Thymus (tissue), 11 donors: ENCODE measurements around the gene KCNQ1. TPM values are rescaled to one million over a fixed set of nuclear protein-coding genes. Genes with fewer than 3 reads are reported as not detected.

ENCODE experiments used
- DNase-seq, 9 donors: peaks; one replicate each; pipeline ENCODE4 v3.0.0-alpha.2; 2013; ENCODE audit warnings: low spot score in 9 of 9, low read depth in 6 of 9, missing footprints in 1 of 9
- H3K27ac ChIP-seq, 2 donors: one replicate each; pipeline ENCODE4 v1.5.1; 2013; ENCODE audit warnings: control low read depth in 1 of 2, low read depth in 1 of 2, low read length in 1 of 2, mild to moderate bottlenecking in 1 of 2, moderate library complexity in 1 of 2
- H3K27me3 ChIP-seq, 2 donors: one replicate each; pipeline ENCODE4 v1.5.1; 2013; ENCODE audit warnings: low read length in 1 of 2; ENCODE audit not compliant: control insufficient read depth in 2 of 2, insufficient read depth in 1 of 2
- H3K36me3 ChIP-seq, 2 donors: one replicate each; pipeline ENCODE4 v1.5.1; 2013; ENCODE audit warnings: low read length in 1 of 2, mild to moderate bottlenecking in 1 of 2, moderate library complexity in 1 of 2; ENCODE audit not compliant: control insufficient read depth in 2 of 2, insufficient read depth in 2 of 2
- H3K4me1 ChIP-seq, 2 donors: one replicate each; pipeline ENCODE4 v1.5.1; 2013; ENCODE audit warnings: low read length in 2 of 2; ENCODE audit not compliant: control insufficient read depth in 2 of 2, insufficient read depth in 2 of 2
- H3K4me3 ChIP-seq, 2 donors: one replicate each; pipeline ENCODE4 v1.5.1; 2013; ENCODE audit warnings: low read length in 2 of 2, control low read depth in 1 of 2, mild to moderate bottlenecking in 1 of 2
- H3K9me3 ChIP-seq, 2 donors: one replicate each; pipeline ENCODE4 v1.5.1; 2013; ENCODE audit warnings: low read length in 1 of 2, mild to moderate bottlenecking in 1 of 2; ENCODE audit not compliant: control insufficient read depth in 2 of 2, insufficient read depth in 1 of 2
- WGBS: extraction: QIAGEN DNeasy Blood & Tissue Kit; methylation state at CpG from one replicate; pipeline ENCODE4 v1.1.7; 2013; 5-methylcytosine and 5-hydroxymethylcytosine counted together
- polyA plus RNA-seq: library from polyadenylated mRNA; stranded (reverse); fragments of 200-250 nt; gene quantifications from one replicate; pipeline ENCODE4 v1.2.3, GENCODE V29; 2013
- total RNA-seq: library from RNA; stranded (reverse); fragments of 120-200 nt; gene quantifications from one replicate; pipeline ENCODE4 v1.2.4, GENCODE V29; 2013
- donor health status: healthy.

Gene KCNQ1
- total and polyA plus RNA-seq, 2 donors = 0.94 to 3.7 TPM

- Histone ChIP-seq H3K4me1 (no peaks in the 10 kb centered on the region), H3K36me3 (no peaks in the 10 kb centered on the region), H3K9me3 (no peaks in the 10 kb centered on the region), H3K27me3 (peaks cover 0 to 3% of the 10 kb centered on the region in 2 donors), H3K4me3 (no peak overlapping the region), H3K27ac (no peak overlapping the region)
- WGBS = 95% methylated on average over 7 of the region's 7 CpGs
- DNase-seq = no peak
These were observed 75.9 kb downstream of the KCNQ1 start for GRCh38 chr11:2520736-2521035.

GRCh38 chr11:2521081-2521732 lies 76.4 kb downstream of the KCNQ1 start:
- DNase-seq = no peak

DNA sequence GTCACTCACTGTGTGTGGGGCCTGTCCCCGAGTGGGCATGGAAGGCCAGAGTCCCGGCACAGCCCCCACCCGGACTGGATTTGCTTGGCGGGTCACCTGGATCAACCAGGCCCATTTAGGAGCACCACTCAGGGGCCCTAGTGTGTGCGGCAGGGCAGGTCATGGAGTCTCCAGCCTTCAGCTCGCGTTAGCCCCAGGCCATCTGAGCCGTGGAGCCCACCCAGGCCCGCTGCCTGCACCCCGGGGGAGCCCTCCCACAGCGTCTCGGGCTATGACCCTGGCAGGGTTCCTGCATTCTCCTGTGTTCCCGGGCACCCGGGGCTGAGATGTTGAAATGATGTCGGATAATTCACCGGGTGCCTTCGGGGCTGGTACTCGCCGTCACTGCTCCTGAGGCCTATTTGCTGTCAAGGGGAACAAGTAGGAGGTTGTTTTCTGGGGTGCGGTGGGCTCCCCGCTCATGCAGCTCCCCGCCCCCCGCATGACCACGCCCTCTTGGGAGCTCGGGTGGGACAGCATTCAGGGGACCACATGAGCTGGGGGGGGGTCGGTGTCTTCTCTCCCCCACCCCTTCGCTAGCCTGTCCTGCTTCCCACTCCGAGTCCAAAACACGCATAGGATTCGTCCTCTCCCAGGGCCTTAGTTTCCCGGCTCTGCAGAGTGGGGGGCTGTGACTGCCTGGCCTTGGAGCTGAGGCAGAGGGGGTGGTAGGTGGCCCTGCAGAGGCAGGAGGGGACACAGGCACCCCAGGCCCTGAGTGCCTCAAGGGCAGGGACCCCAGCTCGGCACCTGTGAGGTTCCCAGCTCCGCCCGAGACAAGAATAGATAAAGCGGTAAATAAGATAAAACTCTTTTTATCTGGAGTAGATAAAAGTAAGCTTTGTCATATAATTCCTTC lies 77.2 kb downstream of the KCNQ1 start:
- DNase-seq = no peak
- Histone ChIP-seq H3K27ac (no peak overlapping the region), H3K36me3 (no peaks in the 10 kb centered on the region), H3K4me3 (no peak overlapping the region), H3K4me1 (peaks cover 0 to 7% of the 10 kb centered on the region in 2 donors), H3K9me3 (no peaks in the 10 kb centered on the region), H3K27me3 (peaks cover 0 to 13% of the 10 kb centered on the region in 2 donors)
- 95% methylated on average over 35 of the region's 35 CpGs for WGBS

More at GRCh38 chr11:2521081-2521732, 76.4 kb downstream of the KCNQ1 start:
- Histone ChIP-seq H3K9me3 (no peaks in the 10 kb centered on the region), H3K4me3 (no peak overlapping the region), H3K36me3 (no peaks in the 10 kb centered on the region), H3K27ac (no peak overlapping the region), H3K27me3 (peaks cover 0 to 5% of the 10 kb centered on the region in 2 donors), H3K4me1 (no peaks in the 10 kb centered on the region)
- 94% methylated on average over 26 of the region's 26 CpGs for WGBS

- no peak overlapping the region for H3K4me3 ChIP-seq
- H3K27ac ChIP-seq = no peak overlapping the region
- no peak for DNase-seq
- H3K36me3 ChIP-seq = no peaks in the 10 kb centered on the region
- WGBS = 96% methylated on average over 17 of the region's 17 CpGs
- H3K4me1 ChIP-seq = peaks cover 0 to 13% of the 10 kb centered on the region in 2 donors
- no peaks in the 10 kb centered on the region for H3K9me3 ChIP-seq
- H3K27me3 ChIP-seq = peaks cover 0 to 19% of the 10 kb centered on the region in 2 donors
These were observed 77.9 kb downstream of the KCNQ1 start for GRCh38 chr11:2522631-2523255.

- peaks cover 0 to 23% of the 10 kb centered on the region in 2 donors for H3K27me3 ChIP-seq
- no peak overlapping the region for H3K27ac ChIP-seq
- H3K36me3 ChIP-seq = no peaks in the 10 kb centered on the region
- no peaks in the 10 kb centered on the region for H3K9me3 ChIP-seq
- peaks cover 0 to 13% of the 10 kb centered on the region in 2 donors for H3K4me1 ChIP-seq
- WGBS = 92% methylated on average over 18 of the region's 18 CpGs
- no peak for DNase-seq
- H3K4me3 ChIP-seq = no peak overlapping the region
These were observed 79.1 kb downstream of the KCNQ1 start for GRCh38 chr11:2523821-2524391.

GRCh38 chr11:2524446-2525165 lies 79.8 kb downstream of the KCNQ1 start:
- Histone ChIP-seq H3K36me3 (no peaks in the 10 kb centered on the region), H3K27ac (no peak overlapping the region), H3K9me3 (no peaks in the 10 kb centered on the region), H3K27me3 (peaks cover 0 to 23% of the 10 kb centered on the region in 2 donors), H3K4me1 (peaks cover 0 to 13% of the 10 kb centered on the region in 2 donors), H3K4me3 (no peak overlapping the region)
- DNase-seq = no peak
- 89% methylated on average over 15 of the region's 15 CpGs for WGBS

GRCh38 chr11:2525166-2525861 lies 80.5 kb downstream of the KCNQ1 start:
- WGBS = 93% methylated on average over 17 of the region's 17 CpGs
- Histone ChIP-seq H3K36me3 (no peaks in the 10 kb centered on the region), H3K27ac (no peak overlapping the region), H3K9me3 (no peaks in the 10 kb centered on the region), H3K4me1 (peaks cover 0 to 13% of the 10 kb centered on the region in 2 donors), H3K27me3 (peaks cover 0 to 23% of the 10 kb centered on the region in 2 donors), H3K4me3 (no peak overlapping the region)
- DNase-seq = no peak
